ENCODE data around the gene BRSK2. TPM values are rescaled to one million over a fixed set of nuclear protein-coding genes. Genes with fewer than 3 reads are reported as not detected.

Gene BRSK2
- total RNA-seq, 1 donor from 2014 or later: 49.2 TPM

DNA sequence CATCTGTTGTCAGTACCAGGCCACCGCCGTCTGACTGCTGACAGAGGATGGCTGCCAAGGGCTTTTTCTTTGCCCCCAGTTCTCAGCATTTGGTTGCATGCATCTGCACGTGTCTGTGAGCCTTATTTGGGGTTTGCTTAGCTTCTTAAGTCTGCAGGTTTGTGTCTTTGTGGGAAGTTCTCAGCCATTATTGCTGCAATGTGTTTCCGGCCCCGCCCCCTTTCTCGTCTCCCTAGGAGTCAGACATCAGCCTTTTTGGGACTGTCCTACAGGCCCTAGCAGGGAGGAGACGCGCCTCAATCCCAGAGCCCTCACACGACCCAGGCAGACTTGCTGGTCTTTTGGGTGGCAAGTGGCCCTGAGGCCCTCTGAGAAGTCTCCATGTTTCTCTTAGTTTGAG lies 88.8 kb downstream of the BRSK2 start:
- H3K4me3 Mint-ChIP-seq (ENCODE audit: low read depth): no peak overlapping the region
- TF ChIP-seq, protein P1, sequence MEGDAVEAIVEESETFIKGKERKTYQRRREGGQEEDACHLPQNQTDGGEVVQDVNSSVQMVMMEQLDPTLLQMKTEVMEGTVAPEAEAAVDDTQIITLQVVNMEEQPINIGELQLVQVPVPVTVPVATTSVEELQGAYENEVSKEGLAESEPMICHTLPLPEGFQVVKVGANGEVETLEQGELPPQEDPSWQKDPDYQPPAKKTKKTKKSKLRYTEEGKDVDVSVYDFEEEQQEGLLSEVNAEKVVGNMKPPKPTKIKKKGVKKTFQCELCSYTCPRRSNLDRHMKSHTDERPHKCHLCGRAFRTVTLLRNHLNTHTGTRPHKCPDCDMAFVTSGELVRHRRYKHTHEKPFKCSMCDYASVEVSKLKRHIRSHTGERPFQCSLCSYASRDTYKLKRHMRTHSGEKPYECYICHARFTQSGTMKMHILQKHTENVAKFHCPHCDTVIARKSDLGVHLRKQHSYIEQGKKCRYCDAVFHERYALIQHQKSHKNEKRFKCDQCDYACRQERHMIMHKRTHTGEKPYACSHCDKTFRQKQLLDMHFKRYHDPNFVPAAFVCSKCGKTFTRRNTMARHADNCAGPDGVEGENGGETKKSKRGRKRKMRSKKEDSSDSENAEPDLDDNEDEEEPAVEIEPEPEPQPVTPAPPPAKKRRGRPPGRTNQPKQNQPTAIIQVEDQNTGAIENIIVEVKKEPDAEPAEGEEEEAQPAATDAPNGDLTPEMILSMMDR (IDR thresholded peaks at IDR 0.05; ENCODE audit: unreplicated experiment): no peak
- H3K4me1 Mint-ChIP-seq (ENCODE audit: low read depth): no peaks in the 10 kb centered on the region
- H3K9me3 Mint-ChIP-seq (ENCODE audit: low read depth): no peaks in the 10 kb centered on the region
- no peak overlapping the region for H3K27ac Mint-ChIP-seq
- no peaks in the 10 kb centered on the region for H3K27me3 Mint-ChIP-seq
- DNase-seq (ENCODE audit: low spot score, unreplicated experiment): no peak
- H3K36me3 Mint-ChIP-seq (ENCODE audit: insufficient read depth): peaks cover 18% of the 10 kb centered on the region

DNA sequence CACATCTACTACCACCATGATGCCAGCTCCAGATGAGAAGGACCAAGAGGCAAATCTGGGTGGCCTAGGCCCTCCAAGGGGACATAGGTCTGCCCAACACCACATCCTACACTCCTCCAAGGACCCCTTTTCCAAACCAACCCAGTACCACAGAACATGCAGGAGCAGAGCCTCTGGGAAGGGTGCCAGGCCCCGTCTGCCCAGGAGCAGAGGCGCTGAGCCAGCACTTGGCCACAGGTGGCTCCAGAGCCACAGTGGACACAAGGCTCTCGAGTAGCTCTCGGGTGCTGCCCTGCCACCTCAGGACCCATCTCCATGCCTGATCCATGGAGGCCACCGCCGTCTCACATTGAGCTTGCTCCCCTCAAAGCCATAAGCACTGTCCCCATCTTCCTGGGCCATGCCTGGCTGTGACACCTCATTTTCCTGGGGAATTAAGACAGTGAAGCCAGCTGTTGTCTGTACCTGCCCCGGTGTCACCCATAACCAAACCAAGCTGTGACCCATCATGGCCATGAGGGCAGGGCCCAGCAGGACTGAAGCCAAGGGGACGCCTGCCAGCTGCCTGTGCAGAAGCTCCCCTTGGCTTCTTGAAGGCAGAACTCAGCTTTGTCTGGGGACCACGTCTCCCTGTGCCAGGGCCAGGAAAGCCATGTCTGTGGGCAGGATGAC lies 89.4 kb downstream of the BRSK2 start:
- Mint-ChIP-seq H3K27ac (no peak overlapping the region), H3K36me3 (ENCODE audit: insufficient read depth) (peaks cover 16% of the 10 kb centered on the region), H3K4me1 (ENCODE audit: low read depth) (no peaks in the 10 kb centered on the region), H3K9me3 (ENCODE audit: low read depth) (no peaks in the 10 kb centered on the region), H3K27me3 (no peaks in the 10 kb centered on the region), H3K4me3 (ENCODE audit: low read depth) (no peak overlapping the region)
- DNase-seq (ENCODE audit: low spot score, unreplicated experiment): no peak
- TF ChIP-seq, protein P1 (IDR thresholded peaks at IDR 0.05; ENCODE audit: unreplicated experiment): no peak

DNA sequence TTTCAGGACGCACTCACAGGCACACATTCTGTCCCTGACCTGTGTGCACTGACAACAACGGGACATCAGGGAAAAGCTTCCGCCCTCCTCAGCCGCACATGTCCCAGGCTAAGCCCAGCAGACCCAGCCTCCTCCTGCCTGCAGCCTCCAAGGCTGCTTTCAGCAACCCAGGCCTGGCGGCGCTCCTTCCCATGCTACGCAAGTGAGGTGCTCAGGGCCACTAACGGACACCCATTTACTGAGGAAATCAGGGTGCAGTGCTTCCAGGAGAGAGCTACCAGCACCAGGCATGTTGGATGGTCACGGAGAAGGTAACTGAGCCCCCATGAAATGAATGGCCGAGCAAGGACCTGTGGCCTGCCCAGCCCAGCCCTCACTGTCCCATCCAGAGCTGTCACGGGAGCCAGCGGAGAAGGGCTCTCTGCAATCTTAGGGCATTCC lies 90.0 kb downstream of the BRSK2 start:
- H3K27ac Mint-ChIP-seq: no peak overlapping the region
- no peaks in the 10 kb centered on the region for H3K9me3 Mint-ChIP-seq (ENCODE audit: low read depth)
- no peaks in the 10 kb centered on the region for H3K27me3 Mint-ChIP-seq
- no peak for DNase-seq (ENCODE audit: low spot score, unreplicated experiment)
- peaks cover 12% of the 10 kb centered on the region for H3K36me3 Mint-ChIP-seq (ENCODE audit: insufficient read depth)
- H3K4me1 Mint-ChIP-seq (ENCODE audit: low read depth): no peaks in the 10 kb centered on the region
- TF ChIP-seq, protein P1 (IDR thresholded peaks at IDR 0.05; ENCODE audit: unreplicated experiment): no peak
- no peak overlapping the region for H3K4me3 Mint-ChIP-seq (ENCODE audit: low read depth)

DNA sequence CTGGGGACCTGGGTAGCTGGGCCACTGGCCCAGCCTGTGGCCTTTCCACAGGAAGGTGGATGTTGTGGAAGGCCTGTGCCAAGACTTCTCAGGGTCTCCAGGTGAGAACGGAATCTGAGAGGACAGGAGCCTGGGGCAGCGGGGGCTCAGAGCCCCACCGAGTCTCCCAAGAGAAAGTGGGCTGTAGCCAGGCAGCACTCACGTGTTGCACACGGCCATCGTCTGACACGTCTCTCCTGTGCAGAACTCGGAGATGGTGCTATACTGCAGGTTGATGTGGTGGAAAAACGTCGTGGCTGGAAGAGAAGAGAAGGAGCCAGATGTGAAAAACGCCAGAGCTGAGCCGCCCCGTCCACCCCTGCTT lies 90.4 kb downstream of the BRSK2 start:
- H3K9me3 Mint-ChIP-seq (ENCODE audit: low read depth): no peaks in the 10 kb centered on the region
- H3K4me1 Mint-ChIP-seq (ENCODE audit: low read depth): no peaks in the 10 kb centered on the region
- no peaks in the 10 kb centered on the region for H3K27me3 Mint-ChIP-seq
- TF ChIP-seq, protein P1 (IDR thresholded peaks at IDR 0.05; ENCODE audit: unreplicated experiment): no peak
- H3K36me3 Mint-ChIP-seq (ENCODE audit: insufficient read depth): peaks cover 10% of the 10 kb centered on the region
- DNase-seq (ENCODE audit: low spot score, unreplicated experiment): no peak
- H3K4me3 Mint-ChIP-seq (ENCODE audit: low read depth): no peak overlapping the region
- H3K27ac Mint-ChIP-seq: no peak overlapping the region

DNA sequence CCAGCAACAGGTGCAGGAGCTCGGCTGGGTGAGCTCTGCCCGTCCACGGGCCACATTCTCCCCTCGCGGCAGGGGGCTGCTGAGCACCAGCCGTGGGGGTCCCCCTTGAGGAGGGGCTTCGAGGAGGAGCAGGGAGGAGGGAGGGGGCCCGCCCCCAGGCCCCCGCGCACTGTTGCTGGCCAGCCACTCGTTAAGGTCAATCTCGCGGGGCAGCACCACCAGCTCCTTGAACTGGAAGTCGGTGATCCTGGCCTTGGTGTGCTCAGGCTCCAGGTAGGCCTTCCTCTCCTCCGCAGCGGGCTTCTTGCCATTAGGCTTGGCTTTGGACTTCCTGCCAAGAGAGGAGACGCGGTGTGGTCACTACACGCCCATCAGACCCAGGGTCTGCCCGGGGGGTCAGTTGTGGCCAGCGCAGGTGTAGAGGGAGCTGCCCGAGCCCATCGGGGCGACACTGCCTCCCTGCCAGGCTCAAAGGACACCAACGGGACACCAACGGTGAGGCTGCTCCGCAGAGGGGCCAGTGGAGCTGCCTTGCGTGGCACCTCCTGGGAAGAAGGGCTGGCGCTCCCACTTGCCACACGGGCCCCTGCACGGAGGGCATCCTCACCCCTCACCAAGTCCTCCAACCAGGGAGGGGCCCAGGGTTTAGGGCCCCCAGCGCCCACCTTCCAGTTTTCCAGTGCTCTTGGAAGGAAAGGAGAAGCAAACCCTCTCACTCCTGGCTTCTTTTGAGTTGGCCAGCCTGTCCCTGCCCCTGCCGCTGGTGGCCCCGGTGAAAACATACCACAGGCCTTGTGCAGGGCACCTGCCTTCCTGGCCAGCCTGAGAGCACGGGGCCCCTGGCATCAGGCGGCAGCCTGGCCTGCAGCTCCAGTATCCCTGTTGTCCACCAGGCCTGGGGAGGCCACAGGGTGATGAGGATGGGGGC lies 91.1 kb downstream of the BRSK2 start:
- Mint-ChIP-seq H3K27me3 (no peaks in the 10 kb centered on the region), H3K36me3 (ENCODE audit: insufficient read depth) (peaks cover 4% of the 10 kb centered on the region), H3K4me3 (ENCODE audit: low read depth) (no peak overlapping the region), H3K4me1 (ENCODE audit: low read depth) (no peaks in the 10 kb centered on the region), H3K27ac (no peak overlapping the region), H3K9me3 (ENCODE audit: low read depth) (no peaks in the 10 kb centered on the region)
- DNase-seq (ENCODE audit: low spot score, unreplicated experiment): no peak
- TF ChIP-seq, protein P1 (IDR thresholded peaks at IDR 0.05; ENCODE audit: unreplicated experiment): no peak

Data from progenitor cell of endocrine pancreas (in vitro differentiated cells).